Heart right ventricle (tissue), 16 donors: ENCODE measurements around the gene KCNQ1. TPM values are rescaled to one million over a fixed set of nuclear protein-coding genes. Genes with fewer than 3 reads are reported as not detected.

Experiments used
- ATAC-seq, 8 donors: fragments of 200-7000 bp; cut with Tn5 transposase; one replicate each; pipeline ENCODE4 v1.9.1; 2020; ENCODE audit warnings: mild to moderate bottlenecking in 8 of 8, moderate library complexity in 8 of 8, moderate number of reproducible peaks in 1 of 8
- DNase-seq, 2 donors: peaks; one replicate each; pipeline ENCODE4 v3.0.0-alpha.2; 2020
- H3K27ac ChIP-seq, 10 donors: fragments of 200-600 bp; sonication (generic) in 2 of 10; one replicate each; pipeline versions ENCODE4 v1.5.0 to v1.8.0; 2020 to 2022; ENCODE audit warnings: mild to moderate bottlenecking in 3 of 10
- H3K27me3 ChIP-seq, 7 donors: fragments of 200-600 bp; one replicate each; pipeline ENCODE4 v1.8.0; 2021 to 2022; ENCODE audit warnings: mild to moderate bottlenecking in 2 of 7
- H3K36me3 ChIP-seq, 9 donors: fragments of 200-600 bp; sonication (generic) in 1 of 9; one replicate each; pipeline versions ENCODE4 v1.5.0 to v1.8.0; 2020 to 2022; ENCODE audit warnings: mild to moderate bottlenecking in 2 of 9
- H3K4me1 ChIP-seq, 9 donors: fragments of 200-600 bp; sonication (generic) in 1 of 9; one replicate each; pipeline versions ENCODE4 v1.5.0 to v1.8.0; 2020 to 2022; ENCODE audit warnings: mild to moderate bottlenecking in 4 of 9
- H3K4me3 ChIP-seq, 10 donors: fragments of 200-600 bp; sonication (generic) in 2 of 10; one replicate each; pipeline versions ENCODE4 v1.5.0 to v1.8.0; 2020 to 2022; ENCODE audit warnings: mild to moderate bottlenecking in 7 of 10, moderate library complexity in 2 of 10
- H3K9me3 ChIP-seq, 11 donors: fragments of 200-600 bp in 10 of 11; sonication (generic) in 2 of 11; one replicate each; pipeline versions ENCODE4 v1.5.0 to v1.8.0; 2013 to 2022; ENCODE audit warnings: mild to moderate bottlenecking in 2 of 11, control low read depth in 1 of 11, moderate library complexity in 1 of 11
- CTCF ChIP-seq, 9 donors: fragments of 200-600 bp; sonication (generic) in 2 of 9; IDR thresholded peaks; one replicate each; pipeline versions ENCODE4 v1.5.0 to v1.8.0; 2021 to 2022; ENCODE audit warnings: antibody characterized with exemption in 9 of 9, mild to moderate bottlenecking in 5 of 9, moderate library complexity in 1 of 9
- WGBS, 2 donors: extraction: QIAGEN DNeasy Blood & Tissue Kit; methylation state at CpG; one replicate each; pipeline ENCODE4 v1.1.7; 2013; ENCODE audit warnings: inconsistent platforms in 1 of 2; 5-methylcytosine and 5-hydroxymethylcytosine counted together
- intact Hi-C, 10 donors: fragments of 100-400 bp; cut with DNase I; formaldehyde crosslinking; loops; one replicate each; pipeline versions ENCODE4 v1.11.1 to v1.14.2; 2022
- polyA plus RNA-seq, 2 donors: library from polyadenylated mRNA; stranded (reverse); fragments of 200-250 nt; gene quantifications; one replicate each; pipeline ENCODE4 v1.2.3, GENCODE V29; 2013
- total RNA-seq, 10 donors: library from RNA; stranded (reverse); fragmentation: NEBNext Ultra II Directional in 3 of 10; extraction: Animal tissue kit (Norgen Biotek cat#: 25700) in 3 of 10; gene quantifications; one replicate each; pipeline versions ENCODE4 v1.2.1 to v1.2.4, GENCODE V29; 2021 to 2023
- donor health status: Arrhythmogenic right ventricular cardiomyopathy.
- donor health status: ischemic (EF 13 %, LVEDD 7.1; RV severe dilation, severe dysfunction).
- donor health status: healthy with polysubstance abuse.
- donor health status: DM: no; HTN: yes; CAD: no.
- donor health status: DM: no; HTN: no; CAD: no.
- donor health status: ischemic (EF 25% LVEDD 6.9; RV normal size, moderate dysfunction).
- donor health status: ischemic (EF 25% LVEDD 5.7; RV mildly dilated, moderate dysfunction).
- donor health status: healthy.
- donor health status: DM: yes; HTN: yes; CAD: no.
- donor health status: Ischemic cardiomyopathy.
- donor health status: ischemic (EF 35%, LVEDD 5.7; RV mildly dilated, moderate dysfunction).
- donor health status: nonischemic (EF 11% LVEDD 7.7; RV severe dilation, severe dysfunction).
- donor health status: DM: yes; HTN: yes; CAD: no.
- donor health status: PGD.
- donor health status: ischemic (EF 29% LVEDD 5.4; RV normal size, mild dysfunction).
- donor health status: nonischemic (EF 23%, LVEDD 6.1; RV moderate dilation, normal function).

Gene KCNQ1
- total and polyA plus RNA-seq, 12 donors = 19.9 to 48.2 (median 33.7) TPM

DNA sequence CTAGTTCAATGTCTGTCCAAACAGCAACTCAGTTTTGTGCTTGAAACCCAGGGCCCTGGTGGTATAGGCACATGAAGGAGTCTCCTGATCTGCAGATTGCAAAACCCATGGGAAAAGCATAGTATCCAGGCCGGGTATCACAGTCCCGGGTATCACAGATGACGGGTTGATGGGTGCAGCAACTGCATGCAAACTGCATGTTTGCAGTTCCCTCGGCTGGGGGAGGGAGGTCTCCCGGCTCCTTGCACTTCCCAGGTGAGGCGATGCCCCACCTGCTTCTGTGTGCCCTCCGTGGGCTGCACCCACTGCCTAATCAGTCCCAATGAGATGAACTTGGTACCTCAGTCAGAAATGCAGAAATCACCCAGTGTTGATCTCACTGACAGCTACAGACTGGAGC, 53.9 kb downstream of the KCNQ1 start:
- 88 to 93% methylated on average over 7 of the region's 7 CpGs for WGBS, 2 donors
- Histone ChIP-seq H3K9me3 (peaks cover 0 to 54% (median 16%) of the 10 kb centered on the region in 11 donors), H3K27me3 (no peaks in the 10 kb centered on the region), H3K27ac (no peak overlapping the region), H3K4me1 (no peaks in the 10 kb centered on the region), H3K4me3 (no peak overlapping the region), H3K36me3 (no peaks in the 10 kb centered on the region)
- ATAC-seq (no peak), DNase-seq (no peak)
- intact Hi-C loops = no loop called here
- TF ChIP-seq CTCF (IDR thresholded peaks at IDR 0.05) = no peak

GRCh38 chr11:2507212-2507901, 62.5 kb downstream of the KCNQ1 start:
- H3K27me3 ChIP-seq = no peaks in the 10 kb centered on the region
- no peak for TF ChIP-seq CTCF (IDR thresholded peaks at IDR 0.05)
- H3K9me3 ChIP-seq = peaks cover 0 to 5% (median 0%) of the 10 kb centered on the region in 11 donors
- ATAC-seq = no peak
- no peak for DNase-seq
- peaks cover 12 to 38% (median 34%) of the 10 kb centered on the region in 9 donors for H3K4me1 ChIP-seq
- H3K27ac ChIP-seq = no peak overlapping the region
- H3K36me3 ChIP-seq = no peaks in the 10 kb centered on the region
- WGBS, 2 donors = 93% methylated on average over 12 of the region's 13 CpGs
- intact Hi-C loops = loop anchor here in 4 of 10 donors (5.0 kb wide), 2 partner anchors 35 to 45 kb away; no protein-coding TSS in a partner anchor
- no peak overlapping the region for H3K4me3 ChIP-seq

DNA sequence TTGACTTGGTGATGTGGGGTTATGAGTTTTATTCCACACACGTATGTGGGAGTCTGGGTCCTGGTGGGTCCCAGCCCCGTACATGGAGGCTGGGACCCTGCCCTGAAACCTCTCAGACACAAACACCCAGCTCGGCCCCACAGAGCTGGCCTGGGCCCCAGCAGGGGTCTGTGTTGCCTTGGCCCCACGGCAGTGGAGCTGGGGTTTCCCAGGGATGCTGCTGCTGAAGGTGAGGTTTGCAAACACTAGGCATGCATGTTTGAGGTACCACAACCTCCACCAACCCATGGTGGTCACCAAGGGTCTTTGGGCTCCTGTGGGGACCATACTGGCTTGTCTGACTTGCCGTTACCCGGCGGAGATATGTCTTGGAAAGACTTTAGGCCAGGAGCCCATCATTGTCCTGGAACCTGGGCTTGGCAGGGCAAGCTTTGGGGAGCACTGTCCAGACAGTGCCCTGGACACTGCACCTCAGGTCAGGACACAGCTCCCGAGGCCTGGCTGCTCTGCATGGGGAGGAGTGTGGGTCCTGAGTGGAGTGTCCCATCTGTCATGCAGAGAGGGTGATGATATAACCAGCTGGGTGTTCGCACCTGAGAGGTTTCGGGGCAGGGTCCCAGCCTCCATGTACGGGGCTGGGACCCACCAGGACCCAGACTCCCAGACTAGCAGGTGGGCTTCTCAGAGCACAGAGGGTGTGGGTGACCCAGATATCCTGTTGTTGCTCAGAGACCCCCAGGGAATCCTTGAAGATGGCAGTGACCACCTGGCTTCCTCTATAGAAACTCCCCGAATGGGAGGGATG, 63.3 kb downstream of the KCNQ1 start:
- ATAC-seq = no peak
- TF ChIP-seq CTCF (IDR thresholded peaks at IDR 0.05) = no peak

GRCh38 chr11:2508793-2509192, 64.0 kb downstream of the KCNQ1 start:
- 68 to 75% methylated on average over 2 of the region's 2 CpGs for whole genome bisulfite sequencing, 2 donors
- H3K27ac ChIP-seq = peak overlapping the region in 5 of 10 donors; percentile 23 to 83 (median 67)
- H3K4me1 ChIP-seq = peaks cover 12 to 53% (median 41%) of the 10 kb centered on the region in 9 donors
- no peaks in the 10 kb centered on the region for H3K27me3 ChIP-seq
- intact Hi-C loops = loop anchor here in 5 of 10 donors (2.0 to 5.0 kb wide), 3 partner anchors 32 to 46 kb away; no protein-coding TSS in a partner anchor
- no peak overlapping the region for H3K4me3 ChIP-seq
- DNase-seq = no peak
- H3K36me3 ChIP-seq = no peaks in the 10 kb centered on the region
- no peak for ATAC-seq
- TF ChIP-seq CTCF (IDR thresholded peaks at IDR 0.05) = no peak
- no peaks in the 10 kb centered on the region for H3K9me3 ChIP-seq

More for the DNA sequence above, 63.3 kb downstream of the KCNQ1 start:
- Histone ChIP-seq H3K36me3 (no peaks in the 10 kb centered on the region), H3K4me1 (peaks cover 12 to 46% (median 41%) of the 10 kb centered on the region in 9 donors), H3K27me3 (no peaks in the 10 kb centered on the region), H3K9me3 (no peaks in the 10 kb centered on the region), H3K4me3 (no peak overlapping the region), H3K27ac (no peak overlapping the region)
- 84 to 89% methylated on average over 12 of the region's 12 CpGs for WGBS, 2 donors
- no peak for DNase-seq
- intact Hi-C loops = loop anchor here in 5 of 10 donors (2.0 to 5.0 kb wide), 3 partner anchors 31 to 46 kb away; no protein-coding TSS in a partner anchor
